ENCODE results near the gene IQCK.

GRCh38 chr16:19672378-19672777 is 45.7 kb upstream of the IQCK start:
- TF ChIP-seq YY1 (IDR thresholded peaks at IDR 0.05; ENCODE audit: low read depth), result no peak
- TF ChIP-seq ZBTB7A (IDR thresholded peaks at IDR 0.05; ENCODE audit: low read depth), result no peak
- no peak for TF ChIP-seq FOXM1 (IDR thresholded peaks at IDR 0.05; ENCODE audit: borderline replicate concordance, low read depth)
- no peak for TF ChIP-seq RAD21 (IDR thresholded peaks at IDR 0.05; ENCODE audit: low read depth)
- TF ChIP-seq NFIC (IDR thresholded peaks at IDR 0.05), result no peak
- no peak for TF ChIP-seq TEAD4 (IDR thresholded peaks at IDR 0.05)
- no peak for TF ChIP-seq EP300 (IDR thresholded peaks at IDR 0.05; ENCODE audit: borderline replicate concordance)

Measured in Ishikawa (cell line).